Measurements from ENCODE around the gene NCAPH2. TPM values are rescaled to one million over a fixed set of nuclear protein-coding genes. Genes with fewer than 3 reads are reported as not detected.
A peak's percentile ranks its signal among the peaks of the same experiment; 100 is the strongest.

Gene NCAPH2
- total and polyA plus RNA-seq, 2 donors from 2014 or later, result 31.4 to 41.5 TPM

GRCh38 chr22:50483556-50483955 is 24.5 kb upstream of the NCAPH2 start:
- H3K27ac ChIP-seq (ENCODE audit: low read depth in 2 of 2, low read length in 2 of 2), result peak overlapping the region in 1 of 2 donors; percentile 32
- no peak for FAIRE-seq

GRCh38 chr22:50483977-50484853 is 23.8 kb upstream of the NCAPH2 start:
- peak overlapping the region in 2 of 3 donors; percentile 42 to 59 for H3K4me3 ChIP-seq (ENCODE audit: low read length in 3 of 3)
- H3K36me3 ChIP-seq (ENCODE audit: control insufficient read depth in 2 of 3, insufficient read depth in 3 of 3, low read length in 3 of 3), result no peaks in the 10 kb centered on the region
- H3K9me3 ChIP-seq (ENCODE audit: control insufficient read depth in 2 of 3, insufficient read depth in 1 of 3, low read length in 3 of 3), result no peaks in the 10 kb centered on the region
- peak overlapping the region; percentile 28 to 32 for H3K27ac ChIP-seq (ENCODE audit: low read depth in 2 of 2, low read length in 2 of 2)
- TF ChIP-seq CTCF (IDR thresholded peaks at IDR 0.05; ENCODE audit: borderline replicate concordance, extremely low read depth, insufficient read depth), result no peak
- no peak for FAIRE-seq
- intact Hi-C loops (cut with DNase I), result no loop called here
- peak overlapping the region in 1 of 3 donors; percentile 34 for H3K9ac ChIP-seq (ENCODE audit: low read length in 3 of 3)
- peaks cover 8% of the 10 kb centered on the region for H3K27me3 ChIP-seq (ENCODE audit: control insufficient read depth, insufficient read depth, low read length)
- peak; percentile 61 to 80 (median 76) for DNase-seq
- H3K4me1 ChIP-seq (ENCODE audit: control insufficient read depth in 2 of 3, insufficient read depth in 2 of 3, low read depth in 1 of 3, low read length in 3 of 3), result peaks cover 0 to 10% (median 0%) of the 10 kb centered on the region in 3 donors

More at GRCh38 chr22:50483556-50483955, 24.5 kb upstream of the NCAPH2 start:
- no peak for TF ChIP-seq CTCF (IDR thresholded peaks at IDR 0.05; ENCODE audit: borderline replicate concordance, extremely low read depth, insufficient read depth)
- Histone ChIP-seq H3K9me3 (ENCODE audit: control insufficient read depth in 2 of 3, insufficient read depth in 1 of 3, low read length in 3 of 3) (no peaks in the 10 kb centered on the region), H3K9ac (ENCODE audit: low read length in 3 of 3) (peak overlapping the region in 1 of 3 donors; percentile 34), H3K4me1 (ENCODE audit: control insufficient read depth in 2 of 3, insufficient read depth in 2 of 3, low read depth in 1 of 3, low read length in 3 of 3) (peaks cover 0 to 10% (median 0%) of the 10 kb centered on the region in 3 donors), H3K4me3 (ENCODE audit: low read length in 3 of 3) (peak overlapping the region in 2 of 3 donors; percentile 42 to 59), H3K36me3 (ENCODE audit: control insufficient read depth in 2 of 3, insufficient read depth in 3 of 3, low read length in 3 of 3) (no peaks in the 10 kb centered on the region), H3K27me3 (ENCODE audit: control insufficient read depth, insufficient read depth, low read length) (peaks cover 8% of the 10 kb centered on the region)
- no peak for DNase-seq
- intact Hi-C loops (cut with DNase I), result no loop called here

GRCh38 chr22:50485221-50486131 is 22.5 kb upstream of the NCAPH2 start:
- peaks cover under 1% of the 10 kb centered on the region for H3K27me3 ChIP-seq (ENCODE audit: control insufficient read depth, insufficient read depth, low read length)
- H3K4me3 ChIP-seq (ENCODE audit: low read length in 3 of 3), result peak overlapping the region in 1 of 3 donors; percentile 75
- intact Hi-C loops (cut with DNase I), result no loop called here
- H3K9ac ChIP-seq (ENCODE audit: low read length in 3 of 3), result no peak overlapping the region
- H3K36me3 ChIP-seq (ENCODE audit: control insufficient read depth in 2 of 3, insufficient read depth in 3 of 3, low read length in 3 of 3), result peaks cover 0 to 4% (median 0%) of the 10 kb centered on the region in 3 donors
- no peaks in the 10 kb centered on the region for H3K9me3 ChIP-seq (ENCODE audit: control insufficient read depth in 2 of 3, insufficient read depth in 1 of 3, low read length in 3 of 3)
- H3K27ac ChIP-seq (ENCODE audit: low read depth in 2 of 2, low read length in 2 of 2), result peak overlapping the region; percentile 27 to 33
- no peak for TF ChIP-seq CTCF (IDR thresholded peaks at IDR 0.05; ENCODE audit: borderline replicate concordance, extremely low read depth, insufficient read depth)
- DNase-seq (peak in 1 of 5 donors; percentile 80), FAIRE-seq (no peak)
- peaks cover 0 to 10% (median 0%) of the 10 kb centered on the region in 3 donors for H3K4me1 ChIP-seq (ENCODE audit: control insufficient read depth in 2 of 3, insufficient read depth in 2 of 3, low read depth in 1 of 3, low read length in 3 of 3)
